HCT116 (cell line): Measurements from ENCODE around the gene CAB39. TPM values are rescaled to one million over a fixed set of nuclear protein-coding genes. Genes with fewer than 3 reads are reported as not detected.

Experiments
- ATAC-seq: fragments of 200-7000 bp; cut with Tn5 transposase; 2 replicates; pipeline ENCODE4 v1.9.1; 2020; ENCODE audit warnings: mild to moderate bottlenecking, moderate library complexity
- BruUV-seq: library from RNA; stranded (reverse); fragments of 400-500 nt; replicated peaks from 2 replicates; lab custom pipeline; 2021; lab: Mats Ljungman, UMichigan
- CTCF ChIA-PET: fragments of 300-600 bp; sonication (Branson Sonifier 250); formaldehyde crosslinking; loops from one replicate; lab custom pipeline; 2021; ENCODE audit warnings: antibody characterized with exemption; lab: Charles Lee
- POLR2A ChIA-PET: fragments of 300-600, 350-600 bp; sonication (Branson Sonifier 250); formaldehyde crosslinking; loops from one replicate; lab custom pipeline; 2021; ENCODE audit warnings: antibody characterized with exemption; lab: Charles Lee
- RAD21 ChIA-PET, 2 experiments: fragments of 300-600 bp; sonication (Branson Sonifier 250); formaldehyde crosslinking; loops; one replicate each; lab custom pipeline; 2023; ENCODE audit warnings: low total read pairs in 2 of 2; ENCODE audit not compliant: uncharacterized antibody in 2 of 2, unreplicated experiment in 2 of 2, low non-redundant PET in 1 of 2; lab: Charles Lee
- DNase-seq: peaks from one replicate; pipeline ENCODE4 v3.0.0-alpha.2; 2010; ENCODE audit warnings: low read depth, low spot score
- H2AFZ ChIP-seq: fragments of 200-600 bp; shearing (Covaris generic), sonication (generic); 2 replicates; pipeline ENCODE4 v1.6.1; 2017; ENCODE audit warnings: low read depth, mixed run types, mixed read lengths, antibody characterized with exemption, low read length; ENCODE audit not compliant: poor library complexity, severe bottlenecking
- H3K27ac ChIP-seq: 2 replicates; pipeline ENCODE4 v1.5.1; 2012; ENCODE audit warnings: low read depth, low read length
- H3K27me3 ChIP-seq: fragments of 200-600 bp; sonication (generic); 2 replicates; pipeline ENCODE4 v1.6.1; 2016; ENCODE audit warnings: mixed run types, low read length, mixed read lengths; ENCODE audit not compliant: insufficient read depth
- H3K36me3 ChIP-seq, 2 experiments: fragments of 200-500 bp in 1 of 2; fragments of 200-600 bp in 1 of 2; sonication (Bioruptor generic) in 1 of 2; sonication (generic) in 1 of 2; 2 replicates each; pipeline versions ENCODE4 v1.5.1 to v1.6.1; 2014 to 2016; ENCODE audit warnings: low read length in 2 of 2, inconsistent platforms in 1 of 2, mixed read lengths in 1 of 2, mixed run types in 1 of 2; ENCODE audit not compliant: insufficient read depth in 2 of 2, control insufficient read depth in 1 of 2
- H3K4me1 ChIP-seq, 2 experiments: fragments of 200-600 bp in 1 of 2; sonication (generic) in 1 of 2; 2 replicates each; pipeline versions ENCODE4 v1.5.1 to v1.6.1; 2012 to 2017; ENCODE audit warnings: low read length in 2 of 2, inconsistent platforms in 1 of 2, mild to moderate bottlenecking in 1 of 2, mixed read lengths in 1 of 2, mixed run types in 1 of 2, moderate library complexity in 1 of 2; ENCODE audit not compliant: insufficient read depth in 2 of 2, control insufficient read depth in 1 of 2
- H3K4me2 ChIP-seq: fragments of 200-600 bp; sonication (generic); 2 replicates; pipeline ENCODE4 v1.6.1; 2017; ENCODE audit warnings: mixed run types, low read length, mixed read lengths
- H3K4me3 ChIP-seq, 2 experiments: fragments of 200-600 bp in 1 of 2; sonication (generic) in 1 of 2; replicated peaks in 1 of 2; 2 replicates each; pipeline ENCODE4 v1.5.1; 2011 to 2016; ENCODE audit warnings: low read length in 2 of 2, control low read depth in 1 of 2, low read depth in 1 of 2, mild to moderate bottlenecking in 1 of 2, mixed read lengths in 1 of 2, mixed run types in 1 of 2
- H3K79me2 ChIP-seq: fragments of 200-600 bp; sonication (generic); 2 replicates; pipeline ENCODE4 v1.6.1; 2017; ENCODE audit warnings: mild to moderate bottlenecking, mixed run types, low read length, moderate library complexity, mixed read lengths; ENCODE audit not compliant: insufficient read depth
- H3K9ac ChIP-seq: fragments of 200-600 bp; sonication (generic); 2 replicates; pipeline ENCODE4 v1.6.1; 2016; ENCODE audit warnings: low read length, mixed read lengths
- H3K9me2 ChIP-seq: fragments of 200-600 bp; sonication (generic), shearing (Covaris generic); 2 replicates; pipeline ENCODE4 v1.6.1; 2017; ENCODE audit warnings: mixed run types, mild to moderate bottlenecking, moderate library complexity; ENCODE audit not compliant: insufficient read depth
- H3K9me3 ChIP-seq, 2 experiments: fragments of 200-500 bp in 1 of 2; fragments of 200-600 bp in 1 of 2; sonication (Bioruptor generic) in 1 of 2; sonication (generic) in 1 of 2; 2 replicates each; pipeline ENCODE4 v1.6.1; 2014 to 2017; ENCODE audit warnings: low read length in 2 of 2, mixed read lengths in 2 of 2, inconsistent platforms in 1 of 2, low read depth in 1 of 2, mild to moderate bottlenecking in 1 of 2, mixed run types in 1 of 2, moderate library complexity in 1 of 2; ENCODE audit not compliant: control insufficient read depth in 1 of 2, insufficient read depth in 1 of 2
- H4K20me1 ChIP-seq: fragments of 200-600 bp; sonication (generic), shearing (Covaris generic); 2 replicates; pipeline ENCODE4 v1.6.1; 2017; ENCODE audit warnings: mixed run types, mild to moderate bottlenecking, moderate library complexity; ENCODE audit not compliant: insufficient read depth
- CBX3 ChIP-seq: IDR thresholded peaks from 2 replicates; pipeline ENCODE4 v1.6.1; 2012; ENCODE audit warnings: low read depth
- EGR1 ChIP-seq: IDR thresholded peaks from 2 replicates; pipeline ENCODE4 v1.6.1; 2012; ENCODE audit warnings: low read depth
- POLR2A ChIP-seq: IDR thresholded peaks from 2 replicates; pipeline ENCODE4 v1.7.0; 2011; ENCODE audit warnings: borderline replicate concordance; ENCODE audit not compliant: insufficient read depth, insufficient read length; ENCODE audit errors: extremely low read depth
- POLR2AphosphoS5 ChIP-seq: IDR thresholded peaks from 2 replicates; pipeline ENCODE4 v1.6.1; 2011; ENCODE audit warnings: mild to moderate bottlenecking, low read depth, low read length, moderate library complexity
- TCF7L2 ChIP-seq: IDR thresholded peaks from 2 replicates; pipeline ENCODE4 v1.7.0; 2011; ENCODE audit warnings: borderline replicate concordance, inconsistent platforms; ENCODE audit not compliant: insufficient read depth, insufficient read length; ENCODE audit errors: extremely low read depth
- intact Hi-C: fragments of 100-400 bp; cut with micrococcal nuclease; formaldehyde crosslinking; loops from 2 replicates; pipeline ENCODE4 v1.10.0; 2022
- total RNA-seq: library from RNA; stranded (reverse); gene quantifications from one replicate; pipeline ENCODE4 v1.2.1, GENCODE V29; 2021; ENCODE audit not compliant: unreplicated experiment
- TF ChIP-seq, protein P1 (sequence below): IDR thresholded peaks from 2 replicates; pipeline ENCODE4 v1.6.1; 2011; ENCODE audit warnings: mild to moderate bottlenecking, low read length, moderate library complexity; ENCODE audit not compliant: insufficient replicate concordance; ENCODE audit errors: extremely low read depth

Gene CAB39
- total RNA-seq, 1 experiment from 2014 or later = 63.6 TPM

GRCh38 chr2:230795856-230796255 is 83.2 kb downstream of the CAB39 start:
- Histone ChIP-seq H4K20me1 (no peaks in the 10 kb centered on the region), H2AFZ (no peak overlapping the region), H3K27me3 (no peaks in the 10 kb centered on the region), H3K4me2 (peak overlapping the region; percentile 75; the same call in 1 of the 2 replicates), H3K9ac (peak overlapping the region; percentile 12), H3K9me2 (no peaks in the 10 kb centered on the region), H3K4me3 (no peak overlapping the region), H3K79me2 (peaks cover 40% of the 10 kb centered on the region), H3K36me3 (peaks cover 8 to 35% of the 10 kb centered on the region in 2 experiments), H3K27ac (peak overlapping the region; percentile 88; the same call in 1 of the 2 replicates), H3K4me1 (peaks cover 43 to 76% of the 10 kb centered on the region in 2 experiments), H3K9me3 (no peaks in the 10 kb centered on the region)
- ATAC-seq = no peak
- no peak for DNase-seq
- CTCF ChIA-PET = no interaction called here
- POLR2A ChIA-PET = no interaction called here
- TF ChIP-seq EGR1 (no peak), POLR2AphosphoS5 (no peak), POLR2A (no peak), CBX3 (no peak), TCF7L2 (no peak)
- TF ChIP-seq, protein P1, sequence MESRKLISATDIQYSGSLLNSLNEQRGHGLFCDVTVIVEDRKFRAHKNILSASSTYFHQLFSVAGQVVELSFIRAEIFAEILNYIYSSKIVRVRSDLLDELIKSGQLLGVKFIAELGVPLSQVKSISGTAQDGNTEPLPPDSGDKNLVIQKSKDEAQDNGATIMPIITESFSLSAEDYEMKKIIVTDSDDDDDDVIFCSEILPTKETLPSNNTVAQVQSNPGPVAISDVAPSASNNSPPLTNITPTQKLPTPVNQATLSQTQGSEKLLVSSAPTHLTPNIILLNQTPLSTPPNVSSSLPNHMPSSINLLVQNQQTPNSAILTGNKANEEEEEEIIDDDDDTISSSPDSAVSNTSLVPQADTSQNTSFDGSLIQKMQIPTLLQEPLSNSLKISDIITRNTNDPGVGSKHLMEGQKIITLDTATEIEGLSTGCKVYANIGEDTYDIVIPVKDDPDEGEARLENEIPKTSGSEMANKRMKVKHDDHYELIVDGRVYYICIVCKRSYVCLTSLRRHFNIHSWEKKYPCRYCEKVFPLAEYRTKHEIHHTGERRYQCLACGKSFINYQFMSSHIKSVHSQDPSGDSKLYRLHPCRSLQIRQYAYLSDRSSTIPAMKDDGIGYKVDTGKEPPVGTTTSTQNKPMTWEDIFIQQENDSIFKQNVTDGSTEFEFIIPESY = no peak
- no TSS peak for BruUV-seq
- RAD21 ChIA-PET = interaction anchor here in 1 of 2 experiments (0.7 kb wide), 1 partner anchor 180 kb away, joined by 4 read pairs; no protein-coding TSS in a partner anchor
- intact Hi-C loops = loop anchor here (2.0 to 10.0 kb wide), 6 partner anchors 15 to 871 kb away; partner anchors contain the start of genes FBXO36, SP100 and TRIP12
